Sigmoid colon (tissue), 7 donors: Measurements from ENCODE around the gene ARIH1. TPM values are rescaled to one million over a fixed set of nuclear protein-coding genes. Genes with fewer than 3 reads are reported as not detected.

Experiments
- DNase-seq: peaks from one replicate; pipeline ENCODE4 v3.0.0-alpha.2; 2019
- H3K27ac ChIP-seq, 4 donors: fragments of 200-600 bp; sonication (generic); one replicate each; pipeline ENCODE4 v1.5.1; 2016 to 2019; ENCODE audit warnings: mild to moderate bottlenecking in 1 of 4
- H3K27me3 ChIP-seq, 3 donors: fragments of 200-600 bp; sonication (generic); one replicate each; pipeline ENCODE4 v1.5.1; 2019; ENCODE audit warnings: mild to moderate bottlenecking in 1 of 3
- H3K36me3 ChIP-seq, 4 donors: fragments of 200-600 bp; sonication (generic); one replicate each; pipeline ENCODE4 v1.5.1; 2016 to 2019
- H3K4me1 ChIP-seq, 4 donors: fragments of 200-600 bp; sonication (generic); one replicate each; pipeline ENCODE4 v1.5.1; 2017 to 2019
- H3K4me3 ChIP-seq, 4 donors: fragments of 200-600 bp; sonication (generic); one replicate each; pipeline ENCODE4 v1.5.1; 2017 to 2019; ENCODE audit warnings: mild to moderate bottlenecking in 2 of 4, moderate library complexity in 1 of 4
- H3K9me3 ChIP-seq, 4 donors: fragments of 200-600 bp in 3 of 4; sonication (generic) in 3 of 4; one replicate each; pipeline versions ENCODE4 v1.5.1 to v1.6.1; 2013 to 2019
- EP300 ChIP-seq, 4 donors: sonication (generic); formaldehyde crosslinking; IDR thresholded peaks; one replicate each; pipeline ENCODE4 v1.6.1; 2017; ENCODE audit warnings: antibody characterized with exemption in 4 of 4
- POLR2A ChIP-seq, 2 donors: fragments of 450-650 bp; IDR thresholded peaks; one replicate each; pipeline ENCODE4 v1.6.1; 2016; ENCODE audit warnings: antibody characterized with exemption in 2 of 2, mild to moderate bottlenecking in 2 of 2, moderate library complexity in 2 of 2
- POLR2AphosphoS5 ChIP-seq, 4 donors: sonication (generic); formaldehyde crosslinking; IDR thresholded peaks; one replicate each; pipeline ENCODE4 v1.6.1; 2017; ENCODE audit warnings: antibody characterized with exemption in 4 of 4
- WGBS, 2 donors: extraction: QIAGEN DNeasy Blood & Tissue Kit; methylation state at CpG; one replicate each; pipeline ENCODE4 v1.1.7; 2013; 5-methylcytosine and 5-hydroxymethylcytosine counted together
- intact Hi-C: fragments of 100-400 bp; cut with DNase I; formaldehyde crosslinking; loops from one replicate; pipeline ENCODE4 v1.15.1; 2023
- polyA plus RNA-seq, 3 donors: library from polyadenylated mRNA; stranded (reverse); fragments of 200-250 nt; gene quantifications; one replicate each; pipeline ENCODE4 v1.2.3, GENCODE V29; 2013
- total RNA-seq, 4 donors: library from RNA; depleted of rRNA; stranded (reverse); fragments of >200 nt; gene quantifications; one replicate each; pipeline ENCODE4 v1.1.0, GENCODE V29; 2016
- TF ChIP-seq, protein P1 (sequence below), 4 experiments: fragments of 450-650 bp in 3 of 4; fragments of 200-600 bp in 1 of 4; IDR thresholded peaks; one replicate each; pipeline ENCODE4 v1.5.1; 2016 to 2019; ENCODE audit warnings: antibody characterized with exemption in 4 of 4, mild to moderate bottlenecking in 3 of 4, moderate library complexity in 2 of 4
- donor health status: healthy with polysubstance abuse.
- donor health status: Bipolar disorder and iron deficiency.
- donor health status: healthy.

The ARIH1 gene
- total and polyA plus RNA-seq, 7 donors: 10.8 to 69.5 (median 36.4) TPM

DNA sequence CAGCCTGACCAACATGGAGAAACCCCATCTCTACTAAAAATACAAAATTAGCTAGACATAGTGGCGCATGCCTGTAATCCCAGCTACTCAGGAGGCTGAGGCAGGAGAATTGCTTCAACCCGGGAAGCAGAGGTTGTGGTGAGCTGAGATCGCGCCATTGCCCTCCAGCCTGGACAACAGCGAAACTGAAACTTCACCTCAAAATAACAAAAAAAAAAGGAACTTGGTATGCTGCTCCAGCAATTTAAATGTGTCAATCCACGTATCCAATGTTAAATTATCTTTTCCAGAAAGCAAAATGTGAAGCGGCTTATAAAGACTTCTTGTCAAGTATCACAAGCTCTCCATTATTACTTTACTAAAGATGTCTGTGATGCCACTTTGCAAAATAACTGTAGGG lies 9.9 kb upstream of the ARIH1 start:
- Histone ChIP-seq H3K9me3 (no peaks in the 10 kb centered on the region), H3K4me3 (no peak overlapping the region), H3K27me3 (no peaks in the 10 kb centered on the region), H3K4me1 (peaks cover 0 to 11% (median 0%) of the 10 kb centered on the region in 4 donors), H3K27ac (no peak overlapping the region), H3K36me3 (no peaks in the 10 kb centered on the region)
- 87 to 92% methylated on average over 7 of the region's 7 CpGs for WGBS, 2 donors
- intact Hi-C loops: no loop called here
- DNase-seq: no peak
- TF ChIP-seq EP300 (IDR thresholded peaks at IDR 0.05) (no peak), POLR2AphosphoS5 (IDR thresholded peaks at IDR 0.05) (no peak), POLR2A (IDR thresholded peaks at IDR 0.05) (no peak)
- TF ChIP-seq, protein P1, sequence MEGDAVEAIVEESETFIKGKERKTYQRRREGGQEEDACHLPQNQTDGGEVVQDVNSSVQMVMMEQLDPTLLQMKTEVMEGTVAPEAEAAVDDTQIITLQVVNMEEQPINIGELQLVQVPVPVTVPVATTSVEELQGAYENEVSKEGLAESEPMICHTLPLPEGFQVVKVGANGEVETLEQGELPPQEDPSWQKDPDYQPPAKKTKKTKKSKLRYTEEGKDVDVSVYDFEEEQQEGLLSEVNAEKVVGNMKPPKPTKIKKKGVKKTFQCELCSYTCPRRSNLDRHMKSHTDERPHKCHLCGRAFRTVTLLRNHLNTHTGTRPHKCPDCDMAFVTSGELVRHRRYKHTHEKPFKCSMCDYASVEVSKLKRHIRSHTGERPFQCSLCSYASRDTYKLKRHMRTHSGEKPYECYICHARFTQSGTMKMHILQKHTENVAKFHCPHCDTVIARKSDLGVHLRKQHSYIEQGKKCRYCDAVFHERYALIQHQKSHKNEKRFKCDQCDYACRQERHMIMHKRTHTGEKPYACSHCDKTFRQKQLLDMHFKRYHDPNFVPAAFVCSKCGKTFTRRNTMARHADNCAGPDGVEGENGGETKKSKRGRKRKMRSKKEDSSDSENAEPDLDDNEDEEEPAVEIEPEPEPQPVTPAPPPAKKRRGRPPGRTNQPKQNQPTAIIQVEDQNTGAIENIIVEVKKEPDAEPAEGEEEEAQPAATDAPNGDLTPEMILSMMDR (IDR thresholded peaks at IDR 0.05): no peak

- Histone ChIP-seq H3K4me3 (no peak overlapping the region), H3K27ac (no peak overlapping the region), H3K27me3 (no peaks in the 10 kb centered on the region), H3K9me3 (no peaks in the 10 kb centered on the region), H3K36me3 (peaks cover 0 to 4% (median 0%) of the 10 kb centered on the region in 4 donors), H3K4me1 (peaks cover 0 to 9% (median 8%) of the 10 kb centered on the region in 4 donors)
- no peak for DNase-seq
- no peak for TF ChIP-seq POLR2AphosphoS5 (IDR thresholded peaks at IDR 0.05)
- no peak for TF ChIP-seq EP300 (IDR thresholded peaks at IDR 0.05)
- no peak for TF ChIP-seq POLR2A (IDR thresholded peaks at IDR 0.05)
- TF ChIP-seq, protein P1 (IDR thresholded peaks at IDR 0.05): no peak
- WGBS, 2 donors: 95 to 96% methylated on average over 3 of the region's 3 CpGs
- intact Hi-C loops: no loop called here
Observed at GRCh38 chr15:72468103-72468502, 6.0 kb upstream of the ARIH1 start.

GRCh38 chr15:72472992-72473610 lies 1.0 kb upstream of the ARIH1 start:
- 41 to 51% methylated on average over 4 of the region's 4 CpGs for WGBS, 2 donors
- no peak for DNase-seq

DNA sequence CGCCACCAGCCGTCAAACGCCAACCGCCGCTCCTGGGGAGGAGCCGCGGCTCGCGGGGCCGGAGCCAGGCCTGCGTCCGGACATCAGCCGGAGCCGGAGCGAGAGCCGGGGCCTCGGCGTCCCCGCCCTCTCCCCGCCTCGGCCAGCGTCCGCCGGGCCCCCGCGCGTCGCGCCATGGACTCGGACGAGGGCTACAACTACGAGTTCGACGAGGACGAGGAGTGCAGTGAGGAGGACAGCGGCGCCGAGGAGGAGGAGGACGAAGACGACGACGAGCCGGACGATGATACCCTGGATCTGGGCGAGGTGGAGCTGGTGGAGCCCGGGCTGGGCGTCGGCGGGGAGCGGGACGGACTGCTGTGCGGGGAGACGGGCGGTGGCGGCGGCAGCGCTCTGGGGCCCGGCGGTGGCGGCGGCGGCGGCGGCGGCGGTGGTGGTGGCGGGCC lies 359 bp downstream of the ARIH1 start:
- WGBS, 2 donors: 0% methylated on average over 67 of the region's 67 CpGs
- peaks cover 0 to 51% (median 47%) of the 10 kb centered on the region in 4 donors for H3K4me1 ChIP-seq
- H3K27me3 ChIP-seq: no peaks in the 10 kb centered on the region
- intact Hi-C loops: loop anchor here (2.0 to 10.0 kb wide), 6 partner anchors 97 to 1520 kb away; partner anchors contain the start of genes ADPGK, HEXA, MYO9A and PARP6
- TF ChIP-seq POLR2AphosphoS5 (IDR thresholded peaks at IDR 0.05): no peak
- no peak for TF ChIP-seq POLR2A (IDR thresholded peaks at IDR 0.05)
- TF ChIP-seq, protein P1 (IDR thresholded peaks at IDR 0.05): no peak
- no peak for TF ChIP-seq EP300 (IDR thresholded peaks at IDR 0.05)
- no peak for DNase-seq
- H3K4me3 ChIP-seq: peak overlapping the region; percentile 58 to 91 (median 84)
- H3K36me3 ChIP-seq: peaks cover 0 to 10% (median 0%) of the 10 kb centered on the region in 4 donors
- peak overlapping the region; percentile 99 for H3K27ac ChIP-seq
- H3K9me3 ChIP-seq: no peaks in the 10 kb centered on the region

More at GRCh38 chr15:72472992-72473610, 1.0 kb upstream of the ARIH1 start:
- Histone ChIP-seq H3K4me3 (peak overlapping the region; percentile 58 to 91 (median 84)), H3K27me3 (no peaks in the 10 kb centered on the region), H3K36me3 (peaks cover 0 to 8% (median 0%) of the 10 kb centered on the region in 4 donors), H3K4me1 (peaks cover 0 to 38% (median 36%) of the 10 kb centered on the region in 4 donors), H3K9me3 (no peaks in the 10 kb centered on the region), H3K27ac (peak overlapping the region; percentile 99)
- TF ChIP-seq, protein P1 (IDR thresholded peaks at IDR 0.05): no peak
- TF ChIP-seq POLR2AphosphoS5 (IDR thresholded peaks at IDR 0.05) (no peak), POLR2A (IDR thresholded peaks at IDR 0.05) (no peak), EP300 (IDR thresholded peaks at IDR 0.05) (no peak)
- intact Hi-C loops: loop anchor here (5.0 to 10.0 kb wide), 5 partner anchors 96 to 1522 kb away; partner anchors contain the start of genes ADPGK, HEXA, MYO9A and PARP6
